OCI-LY1 (cell line): Measurements from ENCODE around the gene MOCS1.

Experiments
- H2AFZ ChIP-seq: fragments of 200-600 bp; sonication (generic), shearing (Covaris generic); 2 replicates; pipeline ENCODE4 v1.6.0; 2014; ENCODE audit warnings: antibody characterized with exemption, mild to moderate bottlenecking, low read length
- H3F3A ChIP-seq: fragments of 200-600 bp; sonication (generic), shearing (Covaris generic); 2 replicates; pipeline ENCODE4 v1.6.0; 2014; ENCODE audit warnings: mild to moderate bottlenecking, antibody characterized with exemption, low read length, moderate library complexity; ENCODE audit not compliant: insufficient read depth
- H3K27ac ChIP-seq: fragments of 200-600 bp; sonication (generic); 2 replicates; pipeline ENCODE4 v1.5.1; 2014; ENCODE audit warnings: low read length, mixed run types, mild to moderate bottlenecking, low read depth; ENCODE audit not compliant: poor library complexity, severe bottlenecking
- H3K27me3 ChIP-seq: fragments of 200-600 bp; sonication (generic); 2 replicates; pipeline ENCODE4 v1.6.0; 2014; ENCODE audit warnings: antibody characterized with exemption, mild to moderate bottlenecking, low read length, moderate library complexity; ENCODE audit not compliant: insufficient read depth
- H3K36me3 ChIP-seq: fragments of 200-600 bp; sonication (generic); 2 replicates; pipeline ENCODE4 v1.6.1; 2014; ENCODE audit warnings: mild to moderate bottlenecking, antibody characterized with exemption, low read length, moderate library complexity, mixed read lengths; ENCODE audit not compliant: insufficient read depth
- H3K4me1 ChIP-seq: fragments of 200-600 bp; sonication (generic); 2 replicates; pipeline ENCODE4 v1.5.1; 2014; ENCODE audit warnings: mild to moderate bottlenecking, low read length, moderate library complexity; ENCODE audit not compliant: insufficient read depth, severe bottlenecking
- H3K4me2 ChIP-seq: fragments of 200-600 bp; sonication (generic), shearing (Covaris generic); 2 replicates; pipeline ENCODE4 v1.6.1; 2014; ENCODE audit warnings: low read length
- H3K4me3 ChIP-seq: fragments of 200-600 bp; sonication (generic); 2 replicates; pipeline ENCODE4 v1.5.1; 2014; ENCODE audit warnings: low read length, low read depth, mild to moderate bottlenecking, mixed read lengths; ENCODE audit not compliant: poor library complexity, severe bottlenecking
- H3K79me2 ChIP-seq: fragments of 200-600 bp; shearing (Covaris generic); 2 replicates; pipeline ENCODE4 v1.6.1; 2016; ENCODE audit warnings: mixed run types, low read length, mixed read lengths; ENCODE audit not compliant: insufficient read depth
- H3K9ac ChIP-seq: fragments of 200-600 bp; sonication (generic), shearing (Covaris generic); 2 replicates; pipeline ENCODE4 v1.6.1; 2014; ENCODE audit warnings: mild to moderate bottlenecking, low read length, mixed read lengths
- H3K9me2 ChIP-seq: fragments of 200-600 bp; sonication (generic), shearing (Covaris generic); 2 replicates; pipeline ENCODE4 v1.6.1; 2014; ENCODE audit warnings: low read depth, mild to moderate bottlenecking, low read length, mixed read lengths
- H3K9me3 ChIP-seq: fragments of 200-600 bp; shearing (Covaris generic); 2 replicates; pipeline ENCODE4 v1.6.1; 2014; ENCODE audit warnings: low read length, mixed read lengths
- H4K20me1 ChIP-seq: fragments of 200-600 bp; sonication (generic), shearing (Covaris generic); 2 replicates; pipeline ENCODE4 v1.6.0; 2016; ENCODE audit warnings: mild to moderate bottlenecking, low read length; ENCODE audit not compliant: insufficient read depth
- CTCF ChIP-seq: fragments of 200-600 bp; sonication (generic), shearing (Covaris generic); IDR thresholded peaks from 2 replicates; pipeline ENCODE4 v1.5.1; 2017; ENCODE audit warnings: mild to moderate bottlenecking, antibody characterized with exemption, low read length, moderate library complexity, mixed read lengths
- EZH2 ChIP-seq: fragments of 200-600 bp; sonication (generic), shearing (Covaris generic); IDR thresholded peaks from 2 replicates; pipeline ENCODE4 v1.8.0; 2017; ENCODE audit warnings: borderline replicate concordance, mixed run types, mild to moderate bottlenecking, antibody characterized with exemption, low read length, moderate library complexity, mixed read lengths

MOCS1 gene

GRCh38 chr6:39942903-39943580, 8.8 kb upstream of the MOCS1 start:
- Histone ChIP-seq H3K4me2 (no peak overlapping the region), H4K20me1 (no peaks in the 10 kb centered on the region), H3K4me1 (no peaks in the 10 kb centered on the region), H3K4me3 (no peak overlapping the region), H3F3A (no peaks in the 10 kb centered on the region), H3K9ac (no peak overlapping the region), H3K36me3 (no peaks in the 10 kb centered on the region), H2AFZ (no peak overlapping the region), H3K9me3 (no peaks in the 10 kb centered on the region), H3K9me2 (no peaks in the 10 kb centered on the region), H3K27me3 (no peaks in the 10 kb centered on the region), H3K79me2 (no peaks in the 10 kb centered on the region), H3K27ac (no peak overlapping the region)
- TF ChIP-seq EZH2 (no peak), CTCF (no peak)

- Histone ChIP-seq H3K27ac (no peak overlapping the region), H3F3A (no peaks in the 10 kb centered on the region), H3K4me3 (no peak overlapping the region), H3K9me3 (no peaks in the 10 kb centered on the region), H3K4me1 (no peaks in the 10 kb centered on the region), H4K20me1 (no peaks in the 10 kb centered on the region), H3K36me3 (no peaks in the 10 kb centered on the region), H3K4me2 (no peak overlapping the region), H3K79me2 (no peaks in the 10 kb centered on the region), H3K9me2 (no peaks in the 10 kb centered on the region), H3K9ac (no peak overlapping the region), H2AFZ (no peak overlapping the region), H3K27me3 (no peaks in the 10 kb centered on the region)
- TF ChIP-seq CTCF, result no peak
- no peak for TF ChIP-seq EZH2
Observed at GRCh38 chr6:39941820-39942219, 7.6 kb upstream of the MOCS1 start.

- no peaks in the 10 kb centered on the region for H3K27me3 ChIP-seq
- TF ChIP-seq CTCF, result no peak
- no peak for TF ChIP-seq EZH2
Observed at GRCh38 chr6:39941138-39941537, 6.9 kb upstream of the MOCS1 start.

More at GRCh38 chr6:39941138-39941537, 6.9 kb upstream of the MOCS1 start:
- no peaks in the 10 kb centered on the region for H4K20me1 ChIP-seq
- no peaks in the 10 kb centered on the region for H3K79me2 ChIP-seq
- H3K27ac ChIP-seq, result no peak overlapping the region
- no peaks in the 10 kb centered on the region for H3K4me1 ChIP-seq
- H3K9me2 ChIP-seq, result no peaks in the 10 kb centered on the region
- H3K4me3 ChIP-seq, result no peak overlapping the region
- no peak overlapping the region for H2AFZ ChIP-seq
- H3K36me3 ChIP-seq, result no peaks in the 10 kb centered on the region
- no peak overlapping the region for H3K9ac ChIP-seq
- H3K9me3 ChIP-seq, result no peaks in the 10 kb centered on the region
- H3K4me2 ChIP-seq, result no peak overlapping the region
- H3F3A ChIP-seq, result no peaks in the 10 kb centered on the region
